ENCODE measurements around the gene IGFLR1. TPM values are rescaled to one million over a fixed set of nuclear protein-coding genes. Genes with fewer than 3 reads are reported as not detected.

IGFLR1 gene
- total and polyA plus RNA-seq, 9 of the 15 experiments (the other 6 are each of a cell fraction or from before 2014, with no cell fraction given): 1.0 to 14.3 (median 4.6) TPM

- TF ChIP-seq CREB3L1 (IDR thresholded peaks at IDR 0.05; ENCODE audit: borderline replicate concordance, low read depth) (no peak), ZBTB1 (CRISPR knock-in tag; IDR thresholded peaks at IDR 0.05; ENCODE audit: borderline replicate concordance, low read depth) (no peak), HEY1 (CRISPR knock-in tag; IDR thresholded peaks at IDR 0.05; ENCODE audit: borderline replicate concordance) (no peak), ZNF274 (IDR thresholded peaks at IDR 0.05; ENCODE audit: borderline replicate concordance, low read depth, low read length) (no peak), ATF2 (CRISPR knock-in tag; IDR thresholded peaks at IDR 0.05) (no peak), HNRNPUL1 (IDR thresholded peaks at IDR 0.05; ENCODE audit: low read length) (no peak), RAD51 (IDR thresholded peaks at IDR 0.05; ENCODE audit: borderline replicate concordance, low read depth) (no peak), ZNF41 (CRISPR knock-in tag; conservative IDR thresholded peaks at IDR 0.05) (no peak), RHOXF2B (CRISPR knock-in tag; conservative IDR thresholded peaks at IDR 0.05) (no peak), DEAF1 (CRISPR knock-in tag; IDR thresholded peaks at IDR 0.05) (no peak), KHSRP (IDR thresholded peaks at IDR 0.05) (no peak), ZNF24 (IDR thresholded peaks at IDR 0.05) (no peak), MTF1 (CRISPR knock-in tag; IDR thresholded peaks at IDR 0.05; ENCODE audit: borderline replicate concordance) (no peak), DNMT1 (IDR thresholded peaks at IDR 0.05) (no peak), ZBTB43 (CRISPR knock-in tag; IDR thresholded peaks at IDR 0.05) (no peak), BCOR (IDR thresholded peaks at IDR 0.05) (no peak), U2AF2 (optimal IDR thresholded peaks at IDR 0.05; ENCODE audit: low read depth, low read length) (no peak), TRIM24 (IDR thresholded peaks at IDR 0.05) (no peak), FOSL1 (tag; conservative IDR thresholded peaks at IDR 0.05) (no peak), XRCC3 (IDR thresholded peaks at IDR 0.05) (no peak), ZNF384 (IDR thresholded peaks at IDR 0.05; ENCODE audit: low read depth, low read length) (no peak), ZFP91 (CRISPR knock-in tag; IDR thresholded peaks at IDR 0.05) (no peak), CBFA2T2 (conservative IDR thresholded peaks at IDR 0.05) (no peak)
These were observed 39.8 kb downstream of the IGFLR1 start (continued) for GRCh38 chr19:35702223-35703012.
